HG03558 (cell line): ENCODE measurements around the gene ZNF669.

Source experiments
- ATAC-seq: cut with Tn5 transposase; IDR thresholded peaks from one replicate; pipeline ENCODE4 v1.9.1; 2021; ENCODE audit warnings: moderate number of reproducible peaks; ENCODE audit not compliant: unreplicated experiment; ENCODE audit errors: extremely low read depth

Gene ZNF669

GRCh38 chr1:247077876-247078257 is 26.3 kb downstream of the ZNF669 start:
- ATAC-seq, result no peak

DNA sequence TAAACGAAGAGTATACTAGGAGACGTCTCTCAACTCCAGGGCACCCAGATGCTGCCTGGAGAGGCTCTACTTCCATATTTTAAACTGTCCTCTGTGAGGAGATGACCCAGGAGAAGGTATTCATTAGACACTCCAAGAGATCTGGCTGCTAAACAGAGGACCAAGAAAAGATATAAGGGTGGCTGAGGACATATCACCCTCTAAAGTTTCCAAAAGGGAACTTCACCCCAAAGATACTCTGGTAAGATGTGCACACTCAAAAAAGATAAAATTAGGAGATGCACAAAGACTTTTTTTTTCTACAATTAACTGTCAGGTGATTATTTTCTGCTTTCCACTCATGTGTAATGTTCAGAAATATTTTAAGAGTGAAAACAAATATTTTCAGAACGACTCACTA is 26.9 kb downstream of the ZNF669 start:
- ATAC-seq, result no peak

DNA sequence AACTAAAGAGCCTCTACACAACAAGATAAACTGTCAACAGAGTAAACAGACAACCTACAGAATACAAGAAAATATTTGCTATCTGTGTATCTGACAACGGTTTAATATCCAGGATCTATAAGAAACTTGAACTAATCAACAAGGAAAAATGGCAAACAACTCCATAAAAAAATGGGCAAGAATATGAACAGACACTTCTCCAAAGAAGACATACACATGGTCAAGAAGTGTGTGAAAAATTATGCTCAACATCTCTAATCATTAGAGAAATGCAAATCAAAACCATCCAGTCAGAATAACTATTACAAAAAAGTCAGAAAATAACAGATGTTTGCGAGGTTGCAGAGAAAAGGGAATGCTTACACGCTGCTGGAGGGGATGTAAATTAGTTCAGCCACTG is 33.5 kb downstream of the ZNF669 start:
- no peak for ATAC-seq

- no peak for ATAC-seq
Measured at GRCh38 chr1:247064304-247064703, 39.9 kb downstream of the ZNF669 start.

GRCh38 chr1:247060771-247061170 is 43.4 kb downstream of the ZNF669 start:
- no peak for ATAC-seq

GRCh38 chr1:247056071-247056470 is 48.1 kb downstream of the ZNF669 start:
- no peak for ATAC-seq

DNA sequence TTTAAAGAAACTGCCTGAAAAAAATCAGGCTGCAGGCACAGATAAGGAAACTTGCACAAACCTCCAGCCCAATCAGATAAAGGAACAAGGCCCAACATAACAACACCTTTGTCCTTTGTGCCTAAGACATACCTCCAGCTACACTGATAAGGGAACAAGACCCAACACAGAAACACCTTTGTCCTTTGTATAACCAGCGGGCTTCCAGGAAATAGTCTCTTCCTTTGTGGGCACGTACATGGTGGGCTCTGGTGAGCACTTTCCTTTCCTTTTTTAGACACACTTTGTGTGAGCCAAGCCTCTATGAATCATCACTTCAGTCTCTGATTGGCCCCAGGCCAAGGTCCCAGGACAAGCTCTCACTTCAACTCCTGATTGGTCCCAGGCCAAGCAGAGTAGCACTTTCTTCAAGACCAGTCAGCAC is 49.2 kb downstream of the ZNF669 start:
- ATAC-seq, result no peak
